GM19455 (cell line): ENCODE results near the gene IRAK1BP1.
"Not testable (repeated sequence)": the region's sequence is repeated elsewhere in the genome, so short reads cannot be mapped to it uniquely, and the experiment has no call there.

Source experiments
- ATAC-seq: cut with Tn5 transposase; IDR thresholded peaks from one replicate; pipeline ENCODE4 v1.9.1; 2021; ENCODE audit not compliant: unreplicated experiment

Gene IRAK1BP1

GRCh38 chr6:78883651-78884050 is 16.3 kb downstream of the IRAK1BP1 start:
- ATAC-seq = no peak

- not testable (repeated sequence) for ATAC-seq
These were observed 22.6 kb downstream of the IRAK1BP1 start for GRCh38 chr6:78889901-78890300.

- no peak for ATAC-seq
These were observed 28.9 kb downstream of the IRAK1BP1 start for GRCh38 chr6:78896227-78896626.

- no peak for ATAC-seq
These were observed 41.3 kb downstream of the IRAK1BP1 start for GRCh38 chr6:78908621-78909020.

GRCh38 chr6:78909391-78909790 is 42.0 kb downstream of the IRAK1BP1 start:
- ATAC-seq = no peak

GRCh38 chr6:78910010-78910409 is 42.7 kb downstream of the IRAK1BP1 start:
- ATAC-seq = no peak

- ATAC-seq = peak; percentile 60
These were observed 43.3 kb downstream of the IRAK1BP1 start for GRCh38 chr6:78910591-78911171.

- ATAC-seq = no peak
These were observed 44.0 kb downstream of the IRAK1BP1 start for GRCh38 chr6:78911218-78911940.

- ATAC-seq = no peak
These were observed 49.1 kb downstream of the IRAK1BP1 start for GRCh38 chr6:78916411-78916810.

GRCh38 chr6:78917788-78918187 is 50.4 kb downstream of the IRAK1BP1 start:
- ATAC-seq = no peak

- not testable (repeated sequence) for ATAC-seq
These were observed 53.8 kb downstream of the IRAK1BP1 start for GRCh38 chr6:78921168-78921567.

GRCh38 chr6:78925317-78925716 is 58.0 kb downstream of the IRAK1BP1 start:
- no peak for ATAC-seq

GRCh38 chr6:78935553-78935952 is 68.2 kb downstream of the IRAK1BP1 start:
- no peak for ATAC-seq

- ATAC-seq = no peak
These were observed 69.2 kb downstream of the IRAK1BP1 start for GRCh38 chr6:78936515-78936914.

GRCh38 chr6:78942446-78942845 is 75.1 kb downstream of the IRAK1BP1 start:
- no peak for ATAC-seq

GRCh38 chr6:78947529-78947928 is 80.2 kb downstream of the IRAK1BP1 start:
- ATAC-seq = no peak

- ATAC-seq = no peak
These were observed 80.6 kb downstream of the IRAK1BP1 start for GRCh38 chr6:78947962-78948361.

- no peak for ATAC-seq
These were observed 81.4 kb downstream of the IRAK1BP1 start for GRCh38 chr6:78948785-78949184.

GRCh38 chr6:78952362-78952761 is 85.0 kb downstream of the IRAK1BP1 start:
- no peak for ATAC-seq
